ENCODE results near the gene LRATD1. TPM values are rescaled to one million over a fixed set of nuclear protein-coding genes. Genes with fewer than 3 reads are reported as not detected.

LRATD1 gene
- total RNA-seq, 1 experiment from 2014 or later: 0.27 TPM

GRCh38 chr2:14616950-14617349 lies 15.6 kb upstream of the LRATD1 start:
- Histone ChIP-seq H3K36me3 (ENCODE audit: control insufficient read depth, insufficient read depth, low read length) (no peaks in the 10 kb centered on the region), H3K9me3 (no peaks in the 10 kb centered on the region), H3K4me1 (no peaks in the 10 kb centered on the region), H3K27me3 (replicated peaks; ENCODE audit: control insufficient read depth, insufficient read depth, low read length) (no peaks in the 10 kb centered on the region), H3K4me3 (ENCODE audit: low read depth, low read length) (no peak overlapping the region)
- ChIA-PET CTCF (no interaction called here), POLR2A (no interaction called here)
- Mint-ChIP-seq H3K4me3 (ENCODE audit: unreplicated experiment) (no peak overlapping the region), H3K9me3 (ENCODE audit: unreplicated experiment) (no peaks in the 10 kb centered on the region), H3K4me1 (ENCODE audit: low read depth, unreplicated experiment) (no peaks in the 10 kb centered on the region), H3K27me3 (ENCODE audit: insufficient read depth, unreplicated experiment) (peaks cover 3% of the 10 kb centered on the region), H3K27ac (ENCODE audit: unreplicated experiment) (no peak overlapping the region), H3K36me3 (ENCODE audit: insufficient read depth, unreplicated experiment) (no peaks in the 10 kb centered on the region)
- TF ChIP-seq, protein P1, sequence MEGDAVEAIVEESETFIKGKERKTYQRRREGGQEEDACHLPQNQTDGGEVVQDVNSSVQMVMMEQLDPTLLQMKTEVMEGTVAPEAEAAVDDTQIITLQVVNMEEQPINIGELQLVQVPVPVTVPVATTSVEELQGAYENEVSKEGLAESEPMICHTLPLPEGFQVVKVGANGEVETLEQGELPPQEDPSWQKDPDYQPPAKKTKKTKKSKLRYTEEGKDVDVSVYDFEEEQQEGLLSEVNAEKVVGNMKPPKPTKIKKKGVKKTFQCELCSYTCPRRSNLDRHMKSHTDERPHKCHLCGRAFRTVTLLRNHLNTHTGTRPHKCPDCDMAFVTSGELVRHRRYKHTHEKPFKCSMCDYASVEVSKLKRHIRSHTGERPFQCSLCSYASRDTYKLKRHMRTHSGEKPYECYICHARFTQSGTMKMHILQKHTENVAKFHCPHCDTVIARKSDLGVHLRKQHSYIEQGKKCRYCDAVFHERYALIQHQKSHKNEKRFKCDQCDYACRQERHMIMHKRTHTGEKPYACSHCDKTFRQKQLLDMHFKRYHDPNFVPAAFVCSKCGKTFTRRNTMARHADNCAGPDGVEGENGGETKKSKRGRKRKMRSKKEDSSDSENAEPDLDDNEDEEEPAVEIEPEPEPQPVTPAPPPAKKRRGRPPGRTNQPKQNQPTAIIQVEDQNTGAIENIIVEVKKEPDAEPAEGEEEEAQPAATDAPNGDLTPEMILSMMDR (IDR thresholded peaks at IDR 0.05; ENCODE audit: insufficient read depth in 1 of 2, low read depth in 1 of 2, low read length in 1 of 2, severe bottlenecking in 1 of 2, unreplicated experiment in 1 of 2): no peak
- BruUV-seq (replicated peaks): no TSS peak
- intact Hi-C loops (cut with micrococcal nuclease; ENCODE audit: unreplicated experiment): no loop called here
- DNase-seq: no peak

DNA sequence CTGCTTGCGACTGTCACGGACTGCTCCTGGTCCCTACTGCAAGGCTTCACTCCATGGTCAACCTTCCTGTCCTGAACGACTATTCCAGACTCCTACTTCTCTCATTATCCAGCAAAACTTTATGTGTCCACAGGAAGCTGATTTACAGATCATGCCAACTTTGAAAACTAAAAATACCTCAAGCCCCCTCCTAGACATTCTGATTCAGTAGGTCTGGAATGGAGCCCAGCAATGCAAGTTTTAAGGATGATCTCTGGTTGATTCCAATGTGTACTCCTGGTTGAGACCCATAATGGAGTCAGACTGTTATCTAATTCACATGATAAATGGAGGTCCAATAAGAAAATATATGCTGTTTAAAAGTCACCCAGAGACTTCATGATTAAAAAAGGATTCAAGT lies 13.1 kb upstream of the LRATD1 start:
- Mint-ChIP-seq H3K4me3 (ENCODE audit: unreplicated experiment) (no peak overlapping the region), H3K4me1 (ENCODE audit: low read depth, unreplicated experiment) (no peaks in the 10 kb centered on the region), H3K27ac (ENCODE audit: unreplicated experiment) (no peak overlapping the region), H3K9me3 (ENCODE audit: unreplicated experiment) (no peaks in the 10 kb centered on the region), H3K36me3 (ENCODE audit: insufficient read depth, unreplicated experiment) (no peaks in the 10 kb centered on the region), H3K27me3 (ENCODE audit: insufficient read depth, unreplicated experiment) (peaks cover 3% of the 10 kb centered on the region)
- ChIA-PET CTCF (no interaction called here), POLR2A (no interaction called here)
- Histone ChIP-seq H3K4me1 (no peaks in the 10 kb centered on the region), H3K36me3 (ENCODE audit: control insufficient read depth, insufficient read depth, low read length) (no peaks in the 10 kb centered on the region), H3K4me3 (ENCODE audit: low read depth, low read length) (no peak overlapping the region), H3K9me3 (no peaks in the 10 kb centered on the region), H3K27me3 (replicated peaks; ENCODE audit: control insufficient read depth, insufficient read depth, low read length) (no peaks in the 10 kb centered on the region)
- intact Hi-C loops (cut with micrococcal nuclease; ENCODE audit: unreplicated experiment): no loop called here
- TF ChIP-seq, protein P1 (IDR thresholded peaks at IDR 0.05; ENCODE audit: insufficient read depth in 1 of 2, low read depth in 1 of 2, low read length in 1 of 2, severe bottlenecking in 1 of 2, unreplicated experiment in 1 of 2): no peak
- no peak for DNase-seq
- no TSS peak for BruUV-seq (replicated peaks)

DNA sequence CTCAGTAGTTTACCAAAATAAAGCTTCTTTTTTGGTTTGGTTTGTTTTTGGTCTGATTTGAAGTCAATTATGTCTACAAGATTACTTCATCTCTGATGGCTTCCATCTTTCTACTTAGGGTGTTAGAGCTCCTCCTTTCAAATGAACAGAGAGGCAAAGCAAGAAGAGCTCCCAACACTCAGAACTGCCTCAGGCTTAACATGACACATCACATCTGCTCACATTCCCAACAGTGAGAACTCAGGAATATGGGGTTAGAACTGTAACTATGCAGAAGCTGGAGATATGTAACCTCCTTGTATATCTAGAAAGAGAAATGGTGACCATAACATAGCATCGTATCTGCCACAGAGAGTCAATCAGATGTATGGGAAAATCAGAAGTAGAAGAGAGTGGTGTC lies 11.4 kb upstream of the LRATD1 start:
- intact Hi-C loops (cut with micrococcal nuclease; ENCODE audit: unreplicated experiment): no loop called here
- H3K27me3 Mint-ChIP-seq (ENCODE audit: insufficient read depth, unreplicated experiment): peaks cover 3% of the 10 kb centered on the region
- TF ChIP-seq, protein P1 (IDR thresholded peaks at IDR 0.05; ENCODE audit: insufficient read depth in 1 of 2, low read depth in 1 of 2, low read length in 1 of 2, severe bottlenecking in 1 of 2, unreplicated experiment in 1 of 2): no peak

More for the DNA sequence above, 11.4 kb upstream of the LRATD1 start:
- DNase-seq: no peak
- ChIA-PET CTCF (no interaction called here), POLR2A (no interaction called here)
- Mint-ChIP-seq H3K4me3 (ENCODE audit: unreplicated experiment) (no peak overlapping the region), H3K9me3 (ENCODE audit: unreplicated experiment) (no peaks in the 10 kb centered on the region), H3K4me1 (ENCODE audit: low read depth, unreplicated experiment) (no peaks in the 10 kb centered on the region), H3K36me3 (ENCODE audit: insufficient read depth, unreplicated experiment) (no peaks in the 10 kb centered on the region), H3K27ac (ENCODE audit: unreplicated experiment) (no peak overlapping the region)
- Histone ChIP-seq H3K9me3 (no peaks in the 10 kb centered on the region), H3K27me3 (replicated peaks; ENCODE audit: control insufficient read depth, insufficient read depth, low read length) (no peaks in the 10 kb centered on the region), H3K4me3 (ENCODE audit: low read depth, low read length) (no peak overlapping the region), H3K36me3 (ENCODE audit: control insufficient read depth, insufficient read depth, low read length) (no peaks in the 10 kb centered on the region), H3K4me1 (no peaks in the 10 kb centered on the region)
- BruUV-seq (replicated peaks): no TSS peak

All from Caco-2 (cell line).